HepG2 (cell line): ENCODE measurements around the gene DDIT4. TPM values are rescaled to one million over a fixed set of nuclear protein-coding genes. Genes with fewer than 3 reads are reported as not detected.
A peak's percentile ranks its signal among the peaks of the same experiment; 100 is the strongest.

Source experiments
- ATAC-seq: fragments of 200-7000 bp; cut with Tn5 transposase; 3 replicates; pipeline ENCODE4 v1.9.1; 2020; ENCODE audit warnings: mild to moderate bottlenecking, moderate library complexity
- BruUV-seq: library from RNA; stranded (reverse); fragments of 400-500 nt; replicated peaks from 2 replicates; lab custom pipeline; 2021; lab: Mats Ljungman, UMichigan
- CTCF ChIA-PET: fragments of 300-600 bp; formaldehyde crosslinking; extraction: SDS; loops from one replicate; lab custom pipeline; 2021; ENCODE audit warnings: low total read pairs, inconsistent platforms, low intra/inter-chr PET ratio; lab: Yijun Ruan, JAX
- POLR2A ChIA-PET: fragments of 350-600 bp; sonication (Branson Sonifier 250); formaldehyde crosslinking; loops from one replicate; lab custom pipeline; 2020; ENCODE audit warnings: antibody characterized with exemption, inconsistent platforms; lab: Yijun Ruan, JAX
- DNase-seq: peaks from one replicate; pipeline ENCODE4 v3.0.0-alpha.2; 2015; ENCODE audit warnings: low spot score
- FAIRE-seq: peaks from 3 replicates; lab custom pipeline; 2011; peaks lifted over from hg19 to GRCh38; lab: Jason Lieb, UNC
- H2AFZ ChIP-seq: one replicate; pipeline ENCODE4 v1.6.1; 2011; ENCODE audit warnings: low read length, inconsistent platforms
- H3K27ac ChIP-seq: fragments of 300-600 bp; 3 replicates; pipeline ENCODE4 v1.8.0; 2011; ENCODE audit warnings: mixed run types, mild to moderate bottlenecking, mixed read lengths, low read length, inconsistent platforms; ENCODE audit not compliant: insufficient read depth; ENCODE audit errors: extremely low read length
- H3K27me3 ChIP-seq, 2 experiments: fragments of 200-600 bp in 1 of 2; 2 replicates in 1 of 2; 3 replicates in 1 of 2; pipeline versions ENCODE4 v1.6.0 to v1.8.0; 2011; ENCODE audit warnings: low read length in 2 of 2, mild to moderate bottlenecking in 2 of 2, moderate library complexity in 2 of 2, inconsistent platforms in 1 of 2; ENCODE audit not compliant: insufficient read depth in 2 of 2, control insufficient read depth in 1 of 2
- H3K36me3 ChIP-seq, 2 experiments: fragments of 200-600 bp in 1 of 2; replicated peaks in 1 of 2; 2 replicates in 1 of 2; 3 replicates in 1 of 2; pipeline versions ENCODE4 v1.5.1 to v1.8.0; 2011; ENCODE audit warnings: low read length in 2 of 2, inconsistent platforms in 1 of 2; ENCODE audit not compliant: insufficient read depth in 2 of 2, control insufficient read depth in 1 of 2
- H3K4me1 ChIP-seq: 2 replicates; pipeline ENCODE4 v1.5.1; 2012; ENCODE audit warnings: low read length, inconsistent platforms; ENCODE audit not compliant: insufficient read depth
- H3K4me2 ChIP-seq: 2 replicates; pipeline ENCODE4 v1.6.0; 2011; ENCODE audit warnings: low read depth, low read length, inconsistent platforms
- H3K4me3 ChIP-seq, 3 experiments: fragments of 200-600 bp in 1 of 3; sonication (generic), shearing (Covaris generic) in 1 of 3; replicated peaks in 1 of 3; 2 replicates each; pipeline ENCODE4 v1.5.1; 2011 to 2016; ENCODE audit warnings: low read length in 3 of 3, inconsistent platforms in 2 of 3, low read depth in 2 of 3, mild to moderate bottlenecking in 2 of 3, control low read depth in 1 of 3, mixed read lengths in 1 of 3; ENCODE audit not compliant: insufficient read depth in 1 of 3
- H3K79me2 ChIP-seq: one replicate; pipeline ENCODE4 v1.6.1; 2011; ENCODE audit warnings: low read length, inconsistent platforms; ENCODE audit not compliant: insufficient read depth
- H3K9ac ChIP-seq: 2 replicates; pipeline ENCODE4 v1.6.0; 2011; ENCODE audit warnings: mild to moderate bottlenecking, low read depth, low read length, inconsistent platforms; ENCODE audit not compliant: insufficient read depth
- H3K9me3 ChIP-seq: 2 replicates; pipeline ENCODE4 v1.5.1; 2012; ENCODE audit warnings: mild to moderate bottlenecking, low read length
- H4K20me1 ChIP-seq: 2 replicates; pipeline ENCODE4 v1.6.0; 2011; ENCODE audit warnings: inconsistent platforms, mild to moderate bottlenecking, low read length, moderate library complexity; ENCODE audit not compliant: insufficient read depth
- AGO1 ChIP-seq: fragments of 200-400 bp; formaldehyde crosslinking; IDR thresholded peaks from 2 replicates; pipeline ENCODE4 v1.6.1; 2017; ENCODE audit warnings: mild to moderate bottlenecking, low read depth, low read length, moderate library complexity; ENCODE audit not compliant: poor library complexity, severe bottlenecking
- AGO2 ChIP-seq: fragments of 200-400 bp; formaldehyde crosslinking; optimal IDR thresholded peaks from 2 replicates; pipeline ENCODE3; 2017; ENCODE audit warnings: mild to moderate bottlenecking, low read depth, low read length, moderate library complexity
- ARNT ChIP-seq: fragments of 450-650 bp; IDR thresholded peaks from 2 replicates; pipeline ENCODE4 v1.6.1; 2017
- ARNT2 ChIP-seq: sonication (generic); formaldehyde crosslinking; IDR thresholded peaks from 2 replicates; pipeline ENCODE4 v1.8.0; 2022; ENCODE audit warnings: mild to moderate bottlenecking, low read depth, missing genetic modification reagents, moderate library complexity
- CBX1 ChIP-seq: IDR thresholded peaks from one replicate; pipeline ENCODE4 v1.6.1; 2016; ENCODE audit warnings: antibody characterized with exemption, low read depth
- HDAC2 ChIP-seq: sonication (generic); formaldehyde crosslinking; IDR thresholded peaks from 2 replicates; pipeline ENCODE4 v1.4.0; 2020; ENCODE audit warnings: missing genetic modification reagents
- HMG20A ChIP-seq: IDR thresholded peaks from 2 replicates; pipeline ENCODE4 v1.6.1; 2016; ENCODE audit warnings: borderline replicate concordance
- HNRNPL ChIP-seq: fragments of 200-400 bp; formaldehyde crosslinking; IDR thresholded peaks from 2 replicates; pipeline ENCODE4 v1.6.1; 2017; ENCODE audit warnings: mild to moderate bottlenecking, low read depth, low read length
- IRF2 ChIP-seq: IDR thresholded peaks from 2 replicates; pipeline ENCODE4 v1.6.1; 2018; ENCODE audit warnings: missing genetic modification reagents, missing compliant biosample characterization
- KLF16 ChIP-seq, 2 experiments: sonication (generic) in 1 of 2; formaldehyde crosslinking in 1 of 2; IDR thresholded peaks; 2 replicates each; pipeline versions ENCODE4 v1.6.1 to v1.8.0; 2016 to 2023; ENCODE audit warnings: missing genetic modification reagents in 2 of 2, missing compliant biosample characterization in 1 of 2
- NFE2L1 ChIP-seq: sonication (generic); formaldehyde crosslinking; IDR thresholded peaks from 2 replicates; pipeline ENCODE4 v1.4.0; 2020; ENCODE audit warnings: missing genetic modification reagents, mild to moderate bottlenecking, borderline replicate concordance
- SALL1 ChIP-seq: sonication (generic); formaldehyde crosslinking; IDR thresholded peaks from 2 replicates; pipeline ENCODE4 v1.8.0; 2022; ENCODE audit warnings: mild to moderate bottlenecking, missing genetic modification reagents
- TOPORS ChIP-seq: sonication (generic); formaldehyde crosslinking; IDR thresholded peaks from 2 replicates; pipeline ENCODE4 v1.8.0; 2023; ENCODE audit warnings: mild to moderate bottlenecking, missing genetic modification reagents
- ZFYVE20 ChIP-seq: sonication (generic); formaldehyde crosslinking; IDR thresholded peaks from 2 replicates; pipeline ENCODE4 v1.8.0; 2023; ENCODE audit warnings: low read depth, mild to moderate bottlenecking, moderate library complexity, missing genetic modification reagents, borderline replicate concordance
- ZNF24 ChIP-seq: fragments of 450-650 bp; IDR thresholded peaks from 2 replicates; pipeline ENCODE4 v1.6.1; 2017; ENCODE audit warnings: antibody characterized with exemption, mild to moderate bottlenecking
- ZNF383 ChIP-seq: sonication (generic); formaldehyde crosslinking; IDR thresholded peaks from 2 replicates; pipeline ENCODE4 v1.4.0; 2020; ENCODE audit warnings: missing genetic modification reagents, mild to moderate bottlenecking, borderline replicate concordance
- ZNF883 ChIP-seq: sonication (generic); formaldehyde crosslinking; IDR thresholded peaks from 2 replicates; pipeline ENCODE4 v1.5.1; 2020; ENCODE audit warnings: mild to moderate bottlenecking, missing genetic modification reagents; ENCODE audit errors: not compliant biosample characterization
- WGBS: methylation state at CpG from one replicate; pipeline ENCODE4 v1.1.6; 2017; ENCODE audit warnings: low lambda C conversion rate; 5-methylcytosine and 5-hydroxymethylcytosine counted together
- in situ Hi-C: cut with HindIII; loops from 2 replicates; pipeline ENCODE4 v1.10.0; 2017; ENCODE audit warnings: low pct_unique_long_range_greater_than_20kb; ENCODE audit not compliant: extremely low pct_ligation_motif_present
- intact Hi-C: fragments of 100-400 bp; cut with micrococcal nuclease; formaldehyde crosslinking; loops from one replicate; pipeline ENCODE4 v1.10.0; 2022; ENCODE audit not compliant: unreplicated experiment
- polyA plus RNA-seq, 8 experiments: library from polyadenylated mRNA; depleted of rRNA in 3 of 8; stranded (reverse) in 7 of 8; unstranded in 1 of 8; fragments of >200 nt; fragmentation: Illumina TruSeq in 4 of 8; extraction: Trizol in 4 of 8; gene quantifications; 2 replicates each; pipeline versions ENCODE4 v1.2.1 to v1.2.3, GENCODE V29; 2011 to 2016; ENCODE audit warnings: low read depth in 4 of 8, missing spikeins in 1 of 8, mixed read lengths in 1 of 8; ENCODE audit not compliant: insufficient read depth in 1 of 8
- total RNA-seq, 5 experiments: library from RNA; depleted of rRNA; stranded (reverse); fragments of >200 nt; fragmentation: Illumina TruSeq; extraction: Trizol; gene quantifications; 2 replicates each; pipeline ENCODE4 v1.2.3, GENCODE V29; 2016; ENCODE audit warnings: low read depth in 1 of 5
- TF ChIP-seq, protein P1 (sequence below): sonication (generic); formaldehyde crosslinking; IDR thresholded peaks from 2 replicates; pipeline ENCODE4 v1.5.0; 2020; ENCODE audit warnings: missing genetic modification reagents
- TF ChIP-seq, protein P2 (sequence below): sonication (generic); formaldehyde crosslinking; conservative IDR thresholded peaks from 2 replicates; pipeline ENCODE4 v1.8.0; 2022; ENCODE audit warnings: mild to moderate bottlenecking, moderate library complexity, missing genetic modification reagents
- TF ChIP-seq, protein P3 (sequence below): sonication (generic); formaldehyde crosslinking; IDR thresholded peaks from 2 replicates; pipeline ENCODE4 v1.4.0; 2020; ENCODE audit warnings: missing genetic modification reagents, borderline replicate concordance
- TF ChIP-seq, protein P4 (sequence below): IDR thresholded peaks from 2 replicates; pipeline ENCODE4 v1.6.1; 2012; ENCODE audit warnings: inconsistent platforms

DDIT4 gene
- total and polyA plus RNA-seq, 2 of the 13 experiments (the other 11 are each of a cell fraction or from before 2014, with no cell fraction given): 35.6 to 40.7 TPM

DNA sequence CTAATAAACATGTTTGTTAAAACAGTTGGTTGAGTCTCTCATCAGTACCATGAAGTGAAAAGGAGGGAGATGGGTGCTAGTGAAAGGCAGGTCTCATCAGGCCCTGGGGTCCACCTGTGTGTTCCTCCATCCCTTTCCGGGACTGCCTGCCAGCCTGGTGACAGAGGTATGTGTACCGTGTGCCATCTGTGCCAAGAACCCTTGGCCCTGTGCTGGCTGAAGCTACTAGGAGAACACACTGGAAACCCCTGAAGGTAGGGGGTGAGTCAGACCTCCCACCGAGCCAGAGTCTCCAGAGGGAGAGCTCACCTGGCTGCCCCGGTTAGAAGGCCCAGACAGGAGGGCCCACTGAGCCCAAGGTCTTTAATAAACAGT lies 2.3 kb downstream of the DDIT4 start:
- Histone ChIP-seq H3K4me2 (peak overlapping the region; percentile 97), H3K9ac (peak overlapping the region; percentile 93), H3K27ac (peak overlapping the region; percentile 54), H4K20me1 (peaks cover 26% of the 10 kb centered on the region), H3K27me3 (no peaks in the 10 kb centered on the region; a peak in 1 of 5 replicates), H3K4me3 (peak overlapping the region; percentile 81 to 99 (median 98)), H3K79me2 (peaks cover 23% of the 10 kb centered on the region), H2AFZ (no peak overlapping the region), H3K9me3 (no peaks in the 10 kb centered on the region), H3K36me3 (peaks cover 2 to 13% of the 10 kb centered on the region in 2 experiments; a peak in 3 of 5 replicates), H3K4me1 (peaks cover 58% of the 10 kb centered on the region)
- intact Hi-C loops (no loop called here), in situ Hi-C loops (loop anchor here (5.0 kb wide), 1 partner anchor 51 kb away; no protein-coding TSS in a partner anchor)
- ATAC-seq: no peak
- BruUV-seq: no TSS peak
- 22% methylated on average over 4 of the region's 4 CpGs for WGBS
- CTCF ChIA-PET: no interaction called here
- POLR2A ChIA-PET: interaction anchor here (0.6 to 8.5 kb wide), 18 partner anchors 10 to 78 kb away, joined by 3 to 322 read pairs (median 11); partner anchors contain the start of genes ANAPC16 and ASCC1
- no peak for DNase-seq
- no peak for FAIRE-seq
- TF ChIP-seq AGO2: peak; percentile 32
- no peak for TF ChIP-seq HDAC2
- TF ChIP-seq, protein P1, sequence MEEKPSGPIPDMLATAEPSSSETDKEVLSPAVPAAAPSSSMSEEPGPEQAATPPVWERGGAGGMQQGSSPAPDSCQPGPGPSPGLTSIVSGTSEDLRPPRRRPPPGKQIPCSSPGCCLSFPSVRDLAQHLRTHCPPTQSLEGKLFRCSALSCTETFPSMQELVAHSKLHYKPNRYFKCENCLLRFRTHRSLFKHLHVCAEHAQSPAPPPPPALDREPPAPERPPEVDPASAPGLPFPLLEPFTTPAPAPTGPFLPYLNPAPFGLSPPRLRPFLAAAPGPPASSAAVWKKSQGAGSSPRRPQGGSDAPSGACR: no peak
- TF ChIP-seq ARNT2 (CRISPR knock-in tag): 0 out of 2 replicates have a peak, but pooled peaks have one; percentile 30
- TF ChIP-seq, protein P2, sequence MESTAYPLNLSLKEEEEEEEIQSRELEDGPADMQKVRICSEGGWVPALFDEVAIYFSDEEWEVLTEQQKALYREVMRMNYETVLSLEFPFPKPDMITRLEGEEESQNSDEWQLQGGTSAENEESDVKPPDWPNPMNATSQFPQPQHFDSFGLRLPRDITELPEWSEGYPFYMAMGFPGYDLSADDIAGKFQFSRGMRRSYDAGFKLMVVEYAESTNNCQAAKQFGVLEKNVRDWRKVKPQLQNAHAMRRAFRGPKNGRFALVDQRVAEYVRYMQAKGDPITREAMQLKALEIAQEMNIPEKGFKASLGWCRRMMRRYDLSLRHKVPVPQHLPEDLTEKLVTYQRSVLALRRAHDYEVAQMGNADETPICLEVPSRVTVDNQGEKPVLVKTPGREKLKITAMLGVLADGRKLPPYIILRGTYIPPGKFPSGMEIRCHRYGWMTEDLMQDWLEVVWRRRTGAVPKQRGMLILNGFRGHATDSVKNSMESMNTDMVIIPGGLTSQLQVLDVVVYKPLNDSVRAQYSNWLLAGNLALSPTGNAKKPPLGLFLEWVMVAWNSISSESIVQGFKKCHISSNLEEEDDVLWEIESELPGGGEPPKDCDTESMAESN: peak; percentile 64; the same call in 1 of the 2 replicates
- no peak for TF ChIP-seq NFE2L1 (CRISPR knock-in tag)
- no peak for TF ChIP-seq IRF2 (CRISPR knock-in tag)
- no peak for TF ChIP-seq SALL1 (CRISPR knock-in tag)
- no peak for TF ChIP-seq ZNF24
- TF ChIP-seq ZFYVE20 (CRISPR knock-in tag): no peak
- TF ChIP-seq CBX1: peak; percentile 13
- TF ChIP-seq TOPORS (CRISPR knock-in tag): no peak
- TF ChIP-seq ZNF883: no peak
- no peak for TF ChIP-seq ARNT
- TF ChIP-seq KLF16 (CRISPR knock-in tag; IDR thresholded peaks at IDR 0.05): 0 out of 4 replicates have a peak, but pooled peaks of 1 of the 2 experiments have one; percentile 12
- no peak for TF ChIP-seq AGO1
- no peak for TF ChIP-seq HMG20A
- TF ChIP-seq HNRNPL: peak; percentile 51; the same call in 1 of the 2 replicates
- no peak for TF ChIP-seq ZNF383 (CRISPR knock-in tag)
- TF ChIP-seq, protein P3, sequence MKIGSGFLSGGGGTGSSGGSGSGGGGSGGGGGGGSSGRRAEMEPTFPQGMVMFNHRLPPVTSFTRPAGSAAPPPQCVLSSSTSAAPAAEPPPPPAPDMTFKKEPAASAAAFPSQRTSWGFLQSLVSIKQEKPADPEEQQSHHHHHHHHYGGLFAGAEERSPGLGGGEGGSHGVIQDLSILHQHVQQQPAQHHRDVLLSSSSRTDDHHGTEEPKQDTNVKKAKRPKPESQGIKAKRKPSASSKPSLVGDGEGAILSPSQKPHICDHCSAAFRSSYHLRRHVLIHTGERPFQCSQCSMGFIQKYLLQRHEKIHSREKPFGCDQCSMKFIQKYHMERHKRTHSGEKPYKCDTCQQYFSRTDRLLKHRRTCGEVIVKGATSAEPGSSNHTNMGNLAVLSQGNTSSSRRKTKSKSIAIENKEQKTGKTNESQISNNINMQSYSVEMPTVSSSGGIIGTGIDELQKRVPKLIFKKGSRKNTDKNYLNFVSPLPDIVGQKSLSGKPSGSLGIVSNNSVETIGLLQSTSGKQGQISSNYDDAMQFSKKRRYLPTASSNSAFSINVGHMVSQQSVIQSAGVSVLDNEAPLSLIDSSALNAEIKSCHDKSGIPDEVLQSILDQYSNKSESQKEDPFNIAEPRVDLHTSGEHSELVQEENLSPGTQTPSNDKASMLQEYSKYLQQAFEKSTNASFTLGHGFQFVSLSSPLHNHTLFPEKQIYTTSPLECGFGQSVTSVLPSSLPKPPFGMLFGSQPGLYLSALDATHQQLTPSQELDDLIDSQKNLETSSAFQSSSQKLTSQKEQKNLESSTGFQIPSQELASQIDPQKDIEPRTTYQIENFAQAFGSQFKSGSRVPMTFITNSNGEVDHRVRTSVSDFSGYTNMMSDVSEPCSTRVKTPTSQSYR (CRISPR knock-in tag): no peak
- TF ChIP-seq, protein P4, sequence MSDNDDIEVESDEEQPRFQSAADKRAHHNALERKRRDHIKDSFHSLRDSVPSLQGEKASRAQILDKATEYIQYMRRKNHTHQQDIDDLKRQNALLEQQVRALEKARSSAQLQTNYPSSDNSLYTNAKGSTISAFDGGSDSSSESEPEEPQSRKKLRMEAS: no peak
